Measurements from ENCODE around the gene NLRP11. TPM values are rescaled to one million over a fixed set of nuclear protein-coding genes. Genes with fewer than 3 reads are reported as not detected.

The NLRP11 gene
- total and polyA plus RNA-seq, 9 of the 15 experiments (the other 6 are each of a cell fraction or from before 2014, with no cell fraction given): 0.07 to 0.29 (median 0.12) TPM; not detected in 1

DNA sequence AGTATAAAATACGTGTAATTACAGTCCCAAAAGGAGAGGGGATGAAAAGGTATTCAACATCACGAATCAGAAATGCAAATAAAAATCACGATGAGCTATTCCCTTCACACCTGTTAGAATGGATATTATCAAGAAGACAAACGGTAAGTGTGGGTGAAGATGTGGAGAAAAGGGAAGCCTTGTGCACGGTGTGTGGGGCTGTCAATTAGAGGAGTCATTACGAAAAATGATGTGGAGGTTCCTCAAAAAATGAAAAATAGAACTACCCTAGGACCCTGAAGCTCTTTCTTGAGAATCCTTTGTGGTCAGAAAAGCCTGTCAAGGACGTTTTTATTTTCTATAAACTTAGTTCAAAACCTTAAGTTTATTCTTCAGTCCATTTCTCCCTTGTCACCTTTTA, 19.4 kb downstream of the NLRP11 start:
- Histone ChIP-seq H3K4me3 (no peak overlapping the region), H3K9ac (ENCODE audit: insufficient read depth in 1 of 2, low read depth in 2 of 2, low read length in 2 of 2) (no peak overlapping the region), H3K4me2 (ENCODE audit: insufficient read depth, low read length) (no peak overlapping the region), H4K20me1 (replicated peaks; ENCODE audit: control insufficient read depth, insufficient read depth, low read length) (no peaks in the 10 kb centered on the region), H3K4me1 (replicated peaks in 1 of 2; ENCODE audit: control insufficient read depth in 2 of 2, insufficient read depth in 2 of 2, low read length in 2 of 2) (peaks cover 0 to 2% of the 10 kb centered on the region in 2 experiments; a peak in 1 of 5 replicates), H3K79me2 (ENCODE audit: control insufficient read depth, insufficient read depth, low read length) (no peaks in the 10 kb centered on the region), H3K27me3 (ENCODE audit: control insufficient read depth in 2 of 2, insufficient read depth in 2 of 2, low read length in 2 of 2) (no peaks in the 10 kb centered on the region; a peak in 1 of 5 replicates), H3K9me1 (ENCODE audit: control insufficient read depth, insufficient read depth, low read length) (no peaks in the 10 kb centered on the region), H3K36me3 (ENCODE audit: control insufficient read depth, insufficient read depth, low read length) (no peaks in the 10 kb centered on the region), H3K9me3 (replicated peaks; ENCODE audit: control insufficient read depth, insufficient read depth, low read depth, low read length) (peaks cover 7% of the 10 kb centered on the region), H2AFZ (ENCODE audit: low read depth, low read length) (no peak overlapping the region), H3K27ac (ENCODE audit: extremely low read depth, low read depth, low read length) (no peak overlapping the region)
- POLR2A ChIA-PET: no interaction called here
- BruUV-seq (replicated peaks): no TSS peak
- intact Hi-C loops (cut with micrococcal nuclease): no loop called here
- DNase-seq (ENCODE audit: extremely low read depth in 1 of 4, low spot score in 3 of 4) (no peak), FAIRE-seq (no peak), ATAC-seq (no peak)
- WGBS (ENCODE audit: insufficient coverage, low coverage, missing lambda C conversion rate): 1% methylated on average over 6 of the region's 7 CpGs
- CTCF ChIA-PET (ENCODE audit: low intra/inter-chr PET ratio): no interaction called here
- TF ChIP-seq HOXB6 (CRISPR knock-in tag; IDR thresholded peaks at IDR 0.05; ENCODE audit: borderline replicate concordance) (no peak), SRSF7 (optimal IDR thresholded peaks at IDR 0.05; ENCODE audit: low read depth, low read length) (no peak), KDM1A (IDR thresholded peaks at IDR 0.05) (no peak), ZNF217 (CRISPR knock-in tag; IDR thresholded peaks at IDR 0.05) (no peak), RBM39 (optimal IDR thresholded peaks at IDR 0.05; ENCODE audit: low read depth, low read length) (no peak), HMGN3 (IDR thresholded peaks at IDR 0.05; ENCODE audit: borderline replicate concordance, extremely low read depth, insufficient read length, low read depth, low read length) (no peak), CCNT2 (IDR thresholded peaks at IDR 0.05; ENCODE audit: borderline replicate concordance, extremely low read depth, insufficient read length, low read depth, low read length) (no peak), NEUROD1 (IDR thresholded peaks at IDR 0.05; ENCODE audit: borderline replicate concordance, low read depth, low read length, partially characterized antibody) (no peak), MIER1 (IDR thresholded peaks at IDR 0.05; ENCODE audit: low read depth) (no peak), NFXL1 (CRISPR knock-in tag; IDR thresholded peaks at IDR 0.05) (no peak), POLR2AphosphoS5 (IDR thresholded peaks at IDR 0.05; ENCODE audit: control insufficient read depth, insufficient read depth, low read depth, low read length) (no peak), ZC3H8 (IDR thresholded peaks at IDR 0.05) (no peak), ZBTB8A (IDR thresholded peaks at IDR 0.05; ENCODE audit: partially characterized antibody) (no peak), SIX5 (IDR thresholded peaks at IDR 0.05; ENCODE audit: borderline replicate concordance in 1 of 2, insufficient read depth in 1 of 2, low read depth in 1 of 2, low read length in 2 of 2) (no peak)
- TF ChIP-seq, protein P1, sequence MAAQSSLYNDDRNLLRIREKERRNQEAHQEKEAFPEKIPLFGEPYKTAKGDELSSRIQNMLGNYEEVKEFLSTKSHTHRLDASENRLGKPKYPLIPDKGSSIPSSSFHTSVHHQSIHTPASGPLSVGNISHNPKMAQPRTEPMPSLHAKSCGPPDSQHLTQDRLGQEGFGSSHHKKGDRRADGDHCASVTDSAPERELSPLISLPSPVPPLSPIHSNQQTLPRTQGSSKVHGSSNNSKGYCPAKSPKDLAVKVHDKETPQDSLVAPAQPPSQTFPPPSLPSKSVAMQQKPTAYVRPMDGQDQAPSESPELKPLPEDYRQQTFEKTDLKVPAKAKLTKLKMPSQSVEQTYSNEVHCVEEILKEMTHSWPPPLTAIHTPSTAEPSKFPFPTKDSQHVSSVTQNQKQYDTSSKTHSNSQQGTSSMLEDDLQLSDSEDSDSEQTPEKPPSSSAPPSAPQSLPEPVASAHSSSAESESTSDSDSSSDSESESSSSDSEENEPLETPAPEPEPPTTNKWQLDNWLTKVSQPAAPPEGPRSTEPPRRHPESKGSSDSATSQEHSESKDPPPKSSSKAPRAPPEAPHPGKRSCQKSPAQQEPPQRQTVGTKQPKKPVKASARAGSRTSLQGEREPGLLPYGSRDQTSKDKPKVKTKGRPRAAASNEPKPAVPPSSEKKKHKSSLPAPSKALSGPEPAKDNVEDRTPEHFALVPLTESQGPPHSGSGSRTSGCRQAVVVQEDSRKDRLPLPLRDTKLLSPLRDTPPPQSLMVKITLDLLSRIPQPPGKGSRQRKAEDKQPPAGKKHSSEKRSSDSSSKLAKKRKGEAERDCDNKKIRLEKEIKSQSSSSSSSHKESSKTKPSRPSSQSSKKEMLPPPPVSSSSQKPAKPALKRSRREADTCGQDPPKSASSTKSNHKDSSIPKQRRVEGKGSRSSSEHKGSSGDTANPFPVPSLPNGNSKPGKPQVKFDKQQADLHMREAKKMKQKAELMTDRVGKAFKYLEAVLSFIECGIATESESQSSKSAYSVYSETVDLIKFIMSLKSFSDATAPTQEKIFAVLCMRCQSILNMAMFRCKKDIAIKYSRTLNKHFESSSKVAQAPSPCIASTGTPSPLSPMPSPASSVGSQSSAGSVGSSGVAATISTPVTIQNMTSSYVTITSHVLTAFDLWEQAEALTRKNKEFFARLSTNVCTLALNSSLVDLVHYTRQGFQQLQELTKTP (IDR thresholded peaks at IDR 0.05; ENCODE audit: low read depth in 1 of 2, partially characterized antibody in 2 of 2): no peak
- TF ChIP-seq, protein P2, sequence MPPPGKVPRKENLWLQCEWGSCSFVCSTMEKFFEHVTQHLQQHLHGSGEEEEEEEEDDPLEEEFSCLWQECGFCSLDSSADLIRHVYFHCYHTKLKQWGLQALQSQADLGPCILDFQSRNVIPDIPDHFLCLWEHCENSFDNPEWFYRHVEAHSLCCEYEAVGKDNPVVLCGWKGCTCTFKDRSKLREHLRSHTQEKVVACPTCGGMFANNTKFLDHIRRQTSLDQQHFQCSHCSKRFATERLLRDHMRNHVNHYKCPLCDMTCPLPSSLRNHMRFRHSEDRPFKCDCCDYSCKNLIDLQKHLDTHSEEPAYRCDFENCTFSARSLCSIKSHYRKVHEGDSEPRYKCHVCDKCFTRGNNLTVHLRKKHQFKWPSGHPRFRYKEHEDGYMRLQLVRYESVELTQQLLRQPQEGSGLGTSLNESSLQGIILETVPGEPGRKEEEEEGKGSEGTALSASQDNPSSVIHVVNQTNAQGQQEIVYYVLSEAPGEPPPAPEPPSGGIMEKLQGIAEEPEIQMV (tag; conservative IDR thresholded peaks at IDR 0.05; ENCODE audit: low read depth): no peak
- in situ Hi-C loops (cut with MboI): loop anchor here (5.0 to 10.0 kb wide), 2 partner anchors 175 to 298 kb away; no protein-coding TSS in a partner anchor
